ENCODE data around the gene HFE.

DNA sequence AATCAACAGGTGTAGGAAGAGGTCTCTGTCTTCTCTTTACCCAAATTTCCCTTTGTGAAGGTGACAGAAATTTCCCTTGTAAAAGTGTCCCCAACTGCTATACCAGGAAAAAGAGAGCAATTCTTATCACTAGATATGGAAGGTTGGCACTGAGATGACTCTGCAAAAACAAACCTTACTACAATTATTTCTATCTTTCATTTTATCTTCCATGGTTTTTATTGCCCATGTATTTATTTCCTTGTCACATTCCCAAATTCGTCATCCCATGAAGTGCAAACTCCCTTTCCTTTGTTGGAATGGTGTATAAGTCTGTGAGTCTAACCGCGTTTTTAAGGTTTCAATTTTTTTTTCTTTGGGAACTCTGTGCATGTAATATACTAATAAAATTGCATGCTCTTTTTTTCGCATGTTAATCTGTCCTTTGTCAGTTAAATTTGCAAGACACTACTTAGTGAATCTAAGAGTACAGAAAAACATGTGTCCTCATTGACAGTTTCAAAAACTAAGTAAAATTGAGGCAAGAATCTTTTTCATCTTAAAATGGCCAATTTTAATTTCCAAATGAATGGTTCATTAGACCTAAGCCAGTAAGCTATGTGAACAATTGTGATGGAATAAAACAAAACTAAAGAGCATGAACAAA lies 35.4 kb upstream of the HFE start:
- TF ChIP-seq, protein P1, sequence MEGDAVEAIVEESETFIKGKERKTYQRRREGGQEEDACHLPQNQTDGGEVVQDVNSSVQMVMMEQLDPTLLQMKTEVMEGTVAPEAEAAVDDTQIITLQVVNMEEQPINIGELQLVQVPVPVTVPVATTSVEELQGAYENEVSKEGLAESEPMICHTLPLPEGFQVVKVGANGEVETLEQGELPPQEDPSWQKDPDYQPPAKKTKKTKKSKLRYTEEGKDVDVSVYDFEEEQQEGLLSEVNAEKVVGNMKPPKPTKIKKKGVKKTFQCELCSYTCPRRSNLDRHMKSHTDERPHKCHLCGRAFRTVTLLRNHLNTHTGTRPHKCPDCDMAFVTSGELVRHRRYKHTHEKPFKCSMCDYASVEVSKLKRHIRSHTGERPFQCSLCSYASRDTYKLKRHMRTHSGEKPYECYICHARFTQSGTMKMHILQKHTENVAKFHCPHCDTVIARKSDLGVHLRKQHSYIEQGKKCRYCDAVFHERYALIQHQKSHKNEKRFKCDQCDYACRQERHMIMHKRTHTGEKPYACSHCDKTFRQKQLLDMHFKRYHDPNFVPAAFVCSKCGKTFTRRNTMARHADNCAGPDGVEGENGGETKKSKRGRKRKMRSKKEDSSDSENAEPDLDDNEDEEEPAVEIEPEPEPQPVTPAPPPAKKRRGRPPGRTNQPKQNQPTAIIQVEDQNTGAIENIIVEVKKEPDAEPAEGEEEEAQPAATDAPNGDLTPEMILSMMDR (IDR thresholded peaks at IDR 0.05; ENCODE audit: low read depth, low read length): no peak
- no peak for TF ChIP-seq EZH2phosphoT487 (IDR thresholded peaks at IDR 0.05; ENCODE audit: low read depth)
